Measurements from ENCODE around the gene SERTAD3. TPM values are rescaled to one million over a fixed set of nuclear protein-coding genes. Genes with fewer than 3 reads are reported as not detected.
A peak's percentile ranks its signal among the peaks of the same experiment; 100 is the strongest.

The SERTAD3 gene
- total RNA-seq, 4 donors from 2014 or later: 20.5 to 26.5 (median 25.0) TPM

GRCh38 chr19:40444825-40445312 lies 734 bp upstream of the SERTAD3 start:
- DNase-seq (ENCODE audit: low spot score in 2 of 2): no peak
- intact Hi-C loops (cut with DNase I; ENCODE audit: low total_unique reads): no loop called here
- peak overlapping the region; percentile 90 for H3K4me3 ChIP-seq (ENCODE audit: low read depth, poor library complexity, severe bottlenecking)
- no peak for TF ChIP-seq CTCF (IDR thresholded peaks at IDR 0.05)
- no peak for TF ChIP-seq POLR2A (IDR thresholded peaks at IDR 0.05)
- 15 to 17% methylated on average over 18 of the region's 18 CpGs for WGBS, 2 donors

DNA sequence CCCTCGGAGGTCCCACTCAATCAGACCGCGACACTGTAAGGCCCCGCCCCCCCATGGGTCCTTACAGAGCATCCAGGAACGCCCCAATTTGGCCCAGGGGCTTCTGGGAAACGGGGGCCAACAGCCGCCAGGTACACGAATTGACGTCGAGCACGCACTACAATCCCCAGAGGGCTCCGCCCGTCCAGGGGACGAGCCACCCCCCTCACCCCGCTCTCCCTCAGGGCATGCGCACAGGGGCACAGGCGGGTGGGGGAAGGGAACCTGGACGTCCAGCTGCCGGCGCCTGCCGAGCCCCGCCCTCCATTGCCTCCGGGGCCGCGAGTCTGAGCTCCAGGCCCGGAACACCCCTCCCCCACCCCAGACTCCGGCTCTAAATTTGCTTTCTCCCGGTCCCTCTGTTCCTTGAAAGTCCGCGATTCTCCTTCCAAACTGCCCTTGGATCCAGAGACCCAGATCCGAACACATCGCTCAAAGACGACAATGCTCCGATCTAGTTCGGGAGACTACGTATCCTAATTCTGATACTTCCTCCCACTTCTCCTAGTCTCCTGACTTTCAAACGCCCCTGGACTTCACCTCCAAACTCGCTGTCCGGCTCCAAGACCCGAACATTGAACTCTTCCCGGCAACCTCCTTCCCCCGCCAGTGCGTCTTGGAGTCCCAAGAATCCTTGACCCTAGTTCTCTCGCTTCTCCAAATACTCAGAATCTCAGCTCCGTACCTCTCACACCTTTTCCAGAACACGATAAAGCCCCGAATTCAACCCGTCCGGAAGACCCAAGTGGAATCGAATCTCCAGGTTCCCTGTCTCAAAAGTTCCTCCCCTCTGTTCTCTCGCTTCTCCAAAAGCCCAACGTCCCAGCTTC lies 770 bp downstream of the SERTAD3 start:
- TF ChIP-seq POLR2A (IDR thresholded peaks at IDR 0.05) (no peak), CTCF (IDR thresholded peaks at IDR 0.05) (no peak)
- peak overlapping the region; percentile 90 for H3K4me3 ChIP-seq (ENCODE audit: low read depth, poor library complexity, severe bottlenecking)
- 0 to 1% methylated on average over 34 to 50 of the region's 52 CpGs for WGBS, 2 donors
- intact Hi-C loops (cut with DNase I; ENCODE audit: low total_unique reads): no loop called here
- DNase-seq (ENCODE audit: low spot score in 2 of 2): peak; percentile 100

GRCh38 chr19:40442328-40443130 lies 1.6 kb downstream of the SERTAD3 start:
- DNase-seq (ENCODE audit: low spot score in 2 of 2): no peak
- peak overlapping the region; percentile 17 for H3K4me3 ChIP-seq (ENCODE audit: low read depth, poor library complexity, severe bottlenecking)
- WGBS, 2 donors: 13 to 14% methylated on average over 22 of the region's 22 CpGs
- TF ChIP-seq POLR2A (IDR thresholded peaks at IDR 0.05) (no peak), CTCF (IDR thresholded peaks at IDR 0.05) (no peak)
- intact Hi-C loops (cut with DNase I; ENCODE audit: low total_unique reads): no loop called here

- TF ChIP-seq CTCF (IDR thresholded peaks at IDR 0.05) (no peak), POLR2A (IDR thresholded peaks at IDR 0.05) (no peak)
- DNase-seq (ENCODE audit: low spot score in 2 of 2): no peak
- intact Hi-C loops (cut with DNase I; ENCODE audit: low total_unique reads): no loop called here
Observed at GRCh38 chr19:40441719-40442253, 2.3 kb downstream of the SERTAD3 start.

DNA sequence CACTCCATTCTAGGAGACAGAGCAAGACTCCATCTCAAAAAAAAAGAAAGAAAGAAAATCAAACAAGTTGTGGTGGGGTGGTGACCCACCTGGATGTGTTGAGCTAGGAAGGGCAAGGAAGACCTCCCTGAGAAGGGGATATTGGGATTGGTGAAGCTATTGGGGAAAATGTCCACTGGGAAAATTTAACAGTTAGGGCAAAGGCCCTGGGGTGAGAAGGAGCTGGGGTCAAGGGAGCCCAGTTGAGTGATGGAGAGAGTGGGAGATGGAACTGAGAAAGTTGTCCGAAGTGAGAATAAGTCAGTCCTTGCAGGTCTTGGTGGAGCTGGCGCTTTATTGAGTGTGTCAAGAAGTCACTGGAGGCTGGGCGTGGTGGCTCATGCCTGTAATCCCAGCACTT lies 5.9 kb downstream of the SERTAD3 start:
- 85 to 93% methylated on average over 3 of the region's 3 CpGs for WGBS, 2 donors
- TF ChIP-seq CTCF (IDR thresholded peaks at IDR 0.05) (no peak), POLR2A (IDR thresholded peaks at IDR 0.05) (no peak)
- intact Hi-C loops (cut with DNase I; ENCODE audit: low total_unique reads): no loop called here
- no peak overlapping the region for H3K4me3 ChIP-seq (ENCODE audit: low read depth, poor library complexity, severe bottlenecking)
- no peak for DNase-seq (ENCODE audit: low spot score in 2 of 2)

More at GRCh38 chr19:40441719-40442253, 2.3 kb downstream of the SERTAD3 start:
- 81 to 82% methylated on average over 11 of the region's 11 CpGs for WGBS, 2 donors
- H3K4me3 ChIP-seq (ENCODE audit: low read depth, poor library complexity, severe bottlenecking): no peak overlapping the region

All from lower leg skin (tissue), 4 donors.